Measurements from ENCODE around the gene TAS2R39.
"Not testable (repeated sequence)": the region's sequence is repeated elsewhere in the genome, so short reads cannot be mapped to it uniquely, and the experiment has no call there.

TAS2R39 gene

DNA sequence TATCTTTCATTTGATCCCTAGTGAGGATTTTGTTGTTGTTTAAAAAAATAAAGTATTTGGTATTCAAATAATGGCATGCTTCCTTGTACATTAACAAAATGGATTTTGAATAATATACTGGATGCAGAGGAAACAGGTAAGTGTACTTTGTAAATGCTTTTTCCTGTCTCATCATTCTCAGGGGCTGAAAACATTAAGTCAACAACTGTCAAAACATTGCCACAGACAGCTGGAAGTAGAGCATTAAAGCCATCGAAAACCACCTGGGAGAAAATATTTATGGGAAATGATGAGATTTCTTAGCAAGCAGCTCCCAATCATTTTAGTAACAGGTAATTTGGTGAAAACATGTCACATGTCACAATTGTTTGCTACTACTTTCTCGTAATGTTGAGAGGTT lies 10.7 kb downstream of the TAS2R39 start:
- no peak for DNase-seq (ENCODE audit: low read depth in 1 of 2, low spot score in 1 of 2)
- in situ Hi-C loops (cut with HindIII; ENCODE audit: low pct_unique_long_range_greater_than_20kb, low sequenced_read_pairs): no loop called here
- TF ChIP-seq JUND (IDR thresholded peaks at IDR 0.05; ENCODE audit: low read depth): no peak

DNA sequence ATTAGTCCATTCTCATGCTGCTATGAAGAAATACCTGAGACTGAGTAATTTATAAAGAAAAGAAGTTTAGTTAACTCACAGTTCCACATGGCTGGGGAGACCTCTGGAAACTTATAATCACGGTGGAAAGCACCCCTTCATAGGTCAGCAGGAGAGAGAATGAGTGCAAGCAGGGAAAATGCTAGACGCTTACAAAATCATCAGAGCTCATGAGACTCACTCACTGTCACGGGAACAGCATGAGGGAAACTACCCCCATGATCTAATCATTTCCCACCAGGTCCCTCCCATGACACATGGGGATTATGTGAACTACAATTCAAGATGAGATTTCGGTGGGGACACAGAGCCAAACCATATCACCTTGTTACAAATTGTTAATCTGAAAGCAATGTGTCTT lies 15.8 kb downstream of the TAS2R39 start:
- no peak for DNase-seq (ENCODE audit: low read depth in 1 of 2, low spot score in 1 of 2)
- no peak for TF ChIP-seq JUND (IDR thresholded peaks at IDR 0.05; ENCODE audit: low read depth)
- in situ Hi-C loops (cut with HindIII; ENCODE audit: low pct_unique_long_range_greater_than_20kb, low sequenced_read_pairs): no loop called here

DNA sequence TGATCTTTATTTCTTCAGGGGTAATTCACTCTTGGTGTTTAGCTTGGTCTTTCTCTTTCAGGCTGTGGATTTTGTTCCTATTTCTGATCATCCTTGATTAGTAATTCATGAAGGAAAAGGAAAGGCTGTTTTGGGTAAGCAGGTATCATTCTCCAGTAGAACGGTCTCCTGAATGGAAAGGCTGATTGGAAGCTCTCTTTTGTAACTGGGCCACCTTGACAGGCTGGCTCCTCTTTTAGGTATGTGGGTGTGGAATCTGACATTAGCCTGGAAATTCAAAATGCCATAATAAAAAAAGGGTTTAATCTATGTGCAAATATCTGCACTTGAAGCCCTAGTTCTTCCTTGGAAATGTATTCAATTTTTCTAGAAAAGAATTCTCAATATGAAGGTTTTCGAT lies 18.9 kb downstream of the TAS2R39 start:
- DNase-seq (ENCODE audit: low read depth in 1 of 2, low spot score in 1 of 2): no peak
- no peak for TF ChIP-seq JUND (IDR thresholded peaks at IDR 0.05; ENCODE audit: low read depth)
- in situ Hi-C loops (cut with HindIII; ENCODE audit: low pct_unique_long_range_greater_than_20kb, low sequenced_read_pairs): no loop called here

DNA sequence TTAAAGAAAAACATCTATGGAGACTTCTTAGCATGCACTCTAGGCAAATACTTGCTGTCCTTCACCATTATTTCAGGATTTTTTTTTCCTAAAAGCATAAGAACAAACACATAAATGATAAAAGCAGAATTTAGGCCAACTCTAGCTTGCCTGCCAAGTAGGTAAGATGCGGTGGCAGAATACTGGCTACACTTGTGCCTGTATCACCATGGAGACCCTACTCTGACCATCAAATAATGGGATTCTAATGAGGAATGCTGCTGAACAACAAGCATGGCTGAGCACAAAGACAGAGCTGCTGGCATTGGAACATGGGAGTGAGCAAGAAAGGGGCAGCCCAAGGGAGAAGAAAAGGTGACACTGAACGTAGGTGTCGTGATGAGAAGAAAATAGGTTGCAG lies 20.2 kb downstream of the TAS2R39 start:
- TF ChIP-seq JUND (IDR thresholded peaks at IDR 0.05; ENCODE audit: low read depth): no peak
- in situ Hi-C loops (cut with HindIII; ENCODE audit: low pct_unique_long_range_greater_than_20kb, low sequenced_read_pairs): no loop called here
- no peak for DNase-seq (ENCODE audit: low read depth in 1 of 2, low spot score in 1 of 2)

DNA sequence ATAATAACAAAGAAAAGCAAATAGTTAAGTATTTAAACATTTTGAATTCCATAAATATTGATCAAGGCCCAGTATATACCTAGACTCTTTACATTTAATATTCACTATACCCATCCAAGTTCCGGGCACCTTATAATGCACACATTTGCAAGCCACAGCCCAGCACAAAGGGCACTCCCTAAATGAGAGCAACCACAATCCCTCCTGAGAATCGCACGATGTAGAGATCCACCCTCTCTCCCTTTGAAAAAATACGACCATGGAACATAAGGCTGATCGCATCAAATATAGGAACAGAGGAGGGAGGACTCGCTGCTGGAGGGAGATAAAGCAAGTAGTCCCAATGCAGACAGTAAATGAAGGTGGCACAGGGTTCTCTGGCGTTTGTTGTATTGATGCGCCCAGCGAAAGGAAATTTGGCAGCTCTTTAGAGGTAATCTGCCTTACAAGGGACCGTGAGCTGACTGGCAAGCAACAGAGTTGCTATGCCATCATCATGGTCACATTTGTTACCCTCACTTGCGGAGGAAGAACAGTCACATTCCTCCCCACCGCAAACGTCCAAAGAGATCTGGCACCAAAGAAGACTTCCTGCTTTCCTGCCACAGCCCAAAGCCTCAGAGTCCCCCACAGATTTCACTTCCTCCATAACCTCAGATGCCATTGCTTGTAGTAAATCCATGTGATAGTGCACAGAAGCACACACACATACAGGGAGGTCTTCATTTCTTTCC lies 22.5 kb downstream of the TAS2R39 start:
- in situ Hi-C loops (cut with HindIII; ENCODE audit: low pct_unique_long_range_greater_than_20kb, low sequenced_read_pairs): no loop called here
- TF ChIP-seq JUND (IDR thresholded peaks at IDR 0.05; ENCODE audit: low read depth): no peak
- no peak for DNase-seq (ENCODE audit: low read depth in 1 of 2, low spot score in 1 of 2)

DNA sequence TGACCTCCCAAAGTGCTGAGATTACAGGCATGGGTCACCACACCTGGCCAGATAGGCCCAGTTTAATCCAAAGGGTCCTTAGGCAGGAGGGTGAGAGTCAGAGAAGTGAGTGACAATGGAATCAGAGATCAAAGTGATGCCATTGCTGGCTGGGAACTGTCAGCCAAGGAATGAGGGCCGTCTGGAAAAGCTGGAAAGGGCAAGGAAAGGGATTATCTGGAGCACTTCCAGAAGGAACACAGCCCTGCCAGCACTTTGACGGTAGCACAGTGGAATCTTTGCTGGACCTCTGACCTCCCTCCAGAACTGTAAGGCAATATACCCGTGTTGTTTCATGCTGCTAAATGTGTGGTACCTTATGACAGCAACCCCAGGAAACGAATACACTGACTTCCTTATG lies 27.3 kb downstream of the TAS2R39 start:
- TF ChIP-seq JUND (IDR thresholded peaks at IDR 0.05; ENCODE audit: low read depth): no peak
- in situ Hi-C loops (cut with HindIII; ENCODE audit: low pct_unique_long_range_greater_than_20kb, low sequenced_read_pairs): no loop called here
- DNase-seq (ENCODE audit: low read depth in 1 of 2, low spot score in 1 of 2): peak in 1 of 2 experiments; percentile 77

DNA sequence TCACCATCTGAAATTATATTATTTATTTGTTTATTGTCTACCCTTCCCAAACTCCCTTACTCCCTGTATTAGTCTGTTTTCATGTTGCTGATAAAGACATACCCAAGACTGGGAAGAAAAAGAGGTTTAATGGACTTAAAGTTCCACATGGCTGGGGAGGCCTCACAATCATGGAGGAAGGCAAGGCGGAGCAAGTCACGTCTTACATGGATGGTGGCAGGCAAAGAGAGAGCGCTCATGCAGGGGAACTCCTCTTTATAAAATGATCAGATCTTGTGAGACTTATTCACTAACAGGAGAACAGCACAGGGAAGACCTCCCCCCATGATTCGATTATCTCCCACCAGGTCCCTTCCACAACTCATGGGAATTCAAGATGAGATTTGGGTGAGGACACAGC lies 30.3 kb downstream of the TAS2R39 start:
- DNase-seq (ENCODE audit: low read depth in 1 of 2, low spot score in 1 of 2); in situ Hi-C loops (cut with HindIII; ENCODE audit: low pct_unique_long_range_greater_than_20kb, low sequenced_read_pairs): not testable (repeated sequence)

DNA sequence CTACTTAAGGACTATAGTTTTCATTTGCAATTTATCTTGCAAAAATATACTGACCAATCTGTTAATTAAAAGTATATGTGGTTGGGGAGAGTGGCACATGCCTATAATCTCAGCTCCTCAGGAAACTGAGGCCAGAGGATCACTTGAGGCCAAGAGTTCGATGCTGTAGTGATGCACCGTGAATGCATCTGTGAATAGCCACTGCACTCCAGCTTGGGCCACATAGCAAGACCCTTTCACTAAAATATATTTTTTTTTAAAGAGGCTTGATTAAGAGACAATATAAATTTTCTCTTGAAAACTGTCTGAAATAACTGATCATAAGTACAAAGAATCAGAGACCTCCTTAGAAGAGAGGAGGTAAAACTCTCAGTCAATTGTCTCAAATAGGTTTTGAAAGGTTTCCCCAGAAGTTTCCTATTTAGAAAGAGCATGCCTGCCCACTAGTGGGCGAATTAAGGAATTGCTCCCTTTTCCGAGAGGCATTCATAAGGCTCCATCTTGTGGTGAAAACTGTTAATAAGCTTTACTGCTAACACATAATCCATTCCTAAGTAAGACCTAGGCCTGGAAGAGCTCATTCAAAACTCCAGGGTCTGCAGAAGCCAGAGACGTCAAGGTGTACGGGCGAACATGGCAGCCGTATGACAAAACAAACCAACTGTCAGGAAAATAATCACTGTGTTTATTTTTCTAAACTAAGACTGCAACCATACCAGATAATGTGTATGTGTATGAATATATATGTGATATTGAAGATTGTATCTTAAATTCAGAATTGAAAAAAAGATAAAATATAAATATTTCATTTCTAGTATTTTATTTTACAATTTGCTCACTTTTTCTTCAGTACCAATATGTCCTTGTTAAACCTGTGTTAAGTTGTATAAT lies 31.8 kb downstream of the TAS2R39 start:
- no peak for TF ChIP-seq JUND (IDR thresholded peaks at IDR 0.05; ENCODE audit: low read depth)
- in situ Hi-C loops (cut with HindIII; ENCODE audit: low pct_unique_long_range_greater_than_20kb, low sequenced_read_pairs): no loop called here
- DNase-seq (ENCODE audit: low read depth in 1 of 2, low spot score in 1 of 2): peak; percentile 26 to 89

DNA sequence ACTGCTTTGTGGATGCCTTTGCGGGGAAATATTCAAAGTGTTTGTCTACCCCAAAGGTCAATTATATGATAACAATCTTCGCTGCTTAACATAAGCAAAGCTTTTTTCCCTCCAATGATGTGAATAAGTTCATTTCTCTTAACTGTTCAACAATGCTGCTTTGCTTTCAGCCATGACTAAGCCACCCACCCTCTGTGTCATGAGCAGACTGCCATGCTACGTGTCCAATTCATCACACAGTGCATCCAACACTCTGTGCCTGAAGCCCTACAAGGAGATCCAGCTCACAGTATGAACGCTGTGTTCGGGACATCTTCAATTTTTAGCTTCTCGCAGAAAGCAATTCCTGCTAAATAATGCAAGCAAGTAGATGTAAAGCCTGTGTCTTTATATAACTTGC lies 32.9 kb downstream of the TAS2R39 start:
- no peak for DNase-seq (ENCODE audit: low read depth in 1 of 2, low spot score in 1 of 2)
- in situ Hi-C loops (cut with HindIII; ENCODE audit: low pct_unique_long_range_greater_than_20kb, low sequenced_read_pairs): no loop called here
- TF ChIP-seq JUND (IDR thresholded peaks at IDR 0.05; ENCODE audit: low read depth): no peak

DNA sequence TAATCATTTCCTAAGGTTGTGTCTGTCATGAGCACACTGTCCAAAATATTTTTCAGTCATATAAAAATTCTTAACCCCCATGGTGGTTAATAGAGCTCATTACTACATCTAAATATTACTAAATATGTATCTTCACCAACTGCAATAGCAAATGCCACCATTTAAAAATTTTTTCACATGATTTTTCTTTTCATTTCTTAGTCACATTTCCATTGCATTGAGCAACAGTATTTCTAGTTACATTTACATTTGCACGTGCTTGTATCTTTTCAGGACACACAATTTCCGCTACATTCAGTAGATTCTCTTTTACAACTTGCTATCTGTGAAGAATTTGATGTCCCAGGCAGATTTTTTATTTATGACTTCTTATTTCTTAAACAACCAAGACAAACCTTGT lies 33.5 kb downstream of the TAS2R39 start:
- in situ Hi-C loops (cut with HindIII; ENCODE audit: low pct_unique_long_range_greater_than_20kb, low sequenced_read_pairs): no loop called here

DNA sequence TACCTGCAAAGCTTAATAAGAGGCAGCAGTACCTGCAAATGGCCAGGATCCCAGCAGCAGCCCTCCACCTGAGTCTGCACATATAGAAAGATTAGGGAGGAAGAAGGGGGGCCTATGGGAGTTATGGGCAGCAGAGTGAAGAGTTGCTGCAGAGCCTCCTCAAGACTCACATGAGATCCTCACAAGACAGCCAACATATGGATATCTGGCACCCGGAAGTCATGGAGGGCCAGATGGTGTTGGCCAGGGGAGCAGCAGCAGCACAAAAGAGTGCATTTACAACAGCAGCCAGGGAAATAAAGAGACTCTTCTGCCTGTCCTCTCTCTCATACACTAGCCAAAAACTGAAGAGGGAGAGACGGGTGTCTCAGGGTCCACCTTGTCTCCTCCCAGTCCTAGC lies 34.6 kb downstream of the TAS2R39 start:
- no peak for DNase-seq (ENCODE audit: low read depth in 1 of 2, low spot score in 1 of 2)
- in situ Hi-C loops (cut with HindIII; ENCODE audit: low pct_unique_long_range_greater_than_20kb, low sequenced_read_pairs): no loop called here
- no peak for TF ChIP-seq JUND (IDR thresholded peaks at IDR 0.05; ENCODE audit: low read depth)

More for the DNA sequence above, 33.5 kb downstream of the TAS2R39 start:
- TF ChIP-seq JUND (IDR thresholded peaks at IDR 0.05; ENCODE audit: low read depth): no peak
- DNase-seq (ENCODE audit: low read depth in 1 of 2, low spot score in 1 of 2): no peak

DNA sequence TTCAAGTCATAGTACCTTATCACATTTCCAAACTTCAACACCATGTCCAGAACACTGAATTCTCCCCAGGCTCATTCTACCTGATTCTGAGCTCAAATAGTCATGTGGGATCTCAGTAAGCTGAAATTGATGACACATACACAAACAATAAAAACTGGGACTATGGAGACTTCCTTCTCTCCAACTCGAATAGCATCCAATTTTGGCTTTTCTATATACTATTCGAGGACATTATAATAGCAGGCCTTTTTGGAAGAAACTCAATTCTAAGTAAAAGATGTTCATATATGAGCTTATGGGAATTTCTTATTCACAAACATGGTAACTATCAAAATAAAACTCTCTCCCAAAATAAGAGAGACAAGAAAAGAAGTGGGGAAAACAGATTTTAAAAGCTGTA lies 38.1 kb downstream of the TAS2R39 start:
- no peak for TF ChIP-seq JUND (IDR thresholded peaks at IDR 0.05; ENCODE audit: low read depth)
- in situ Hi-C loops (cut with HindIII; ENCODE audit: low pct_unique_long_range_greater_than_20kb, low sequenced_read_pairs): no loop called here
- DNase-seq (ENCODE audit: low read depth in 1 of 2, low spot score in 1 of 2): no peak

DNA sequence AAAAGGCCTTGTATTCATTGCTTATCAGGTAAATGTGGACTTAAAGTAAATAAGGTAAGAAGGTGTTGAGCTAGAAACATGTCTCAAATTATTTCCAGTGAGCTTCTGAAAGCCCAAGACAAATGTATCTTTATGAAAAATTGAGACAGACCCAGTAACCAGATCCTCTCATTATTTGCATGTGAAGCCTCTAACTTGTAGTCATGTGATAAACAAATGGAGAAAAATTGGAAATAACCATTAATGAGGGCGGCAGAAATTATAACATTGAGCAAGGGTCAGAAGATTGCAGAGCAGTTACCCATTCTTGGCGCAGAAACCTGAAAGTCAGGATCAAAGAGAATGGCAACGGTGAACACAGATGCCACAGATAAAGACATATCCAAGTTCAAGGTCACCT lies 38.5 kb downstream of the TAS2R39 start, which contains the start of gene TAS2R40:
Gene TAS2R40, plus strand, starts transcription at position 301 of the 400 bp plus-strand sequence. Its CDS starts 42 bp downstream, at position 343.
- no peak for TF ChIP-seq JUND (IDR thresholded peaks at IDR 0.05; ENCODE audit: low read depth)
- DNase-seq (ENCODE audit: low read depth in 1 of 2, low spot score in 1 of 2): no peak
- in situ Hi-C loops (cut with HindIII; ENCODE audit: low pct_unique_long_range_greater_than_20kb, low sequenced_read_pairs): no loop called here
